Nephron (organoid): ENCODE measurements around the gene S100A6.

Experiments used
- H3K27ac Mint-ChIP-seq, 3 experiments: 2 replicates each; pipeline ENCODE4 v1.8.0; 2020; ENCODE audit warnings: mixed read lengths in 3 of 3, mild to moderate bottlenecking in 2 of 3, moderate library complexity in 1 of 3
- H3K27me3 Mint-ChIP-seq: 2 replicates; pipeline ENCODE4 v1.8.0; 2021; ENCODE audit warnings: low read depth, mild to moderate bottlenecking, moderate library complexity, mixed read lengths
- H3K36me3 Mint-ChIP-seq: 2 replicates; pipeline ENCODE4 v1.8.0; 2020; ENCODE audit warnings: low read depth, mixed read lengths
- H3K4me1 Mint-ChIP-seq: 2 replicates; pipeline ENCODE4 v1.8.0; 2020; ENCODE audit warnings: mixed read lengths
- H3K4me3 Mint-ChIP-seq, 3 experiments: 2 replicates each; pipeline ENCODE4 v1.8.0; 2020; ENCODE audit warnings: mild to moderate bottlenecking in 3 of 3, mixed read lengths in 3 of 3, moderate library complexity in 2 of 3
- H3K9me3 Mint-ChIP-seq: 2 replicates; pipeline ENCODE4 v1.8.0; 2020; ENCODE audit warnings: mixed read lengths
- CTCF ChIP-seq, 3 experiments: fragments of 200-600 bp; sonication (generic); IDR thresholded peaks; one replicate each; pipeline ENCODE4 v1.5.0; 2021; ENCODE audit warnings: antibody characterized with exemption in 3 of 3; ENCODE audit not compliant: unreplicated experiment in 3 of 3

The S100A6 gene

GRCh38 chr1:153548722-153549688 is 13.2 kb upstream of the S100A6 start, which contains the start of gene S100A3:
TSS of gene S100A3 (minus strand) at chr1:153549258. CDS start at chr1:153548485, 773 bp downstream.
- H3K27ac Mint-ChIP-seq = peak within 1 kb of the TSS; percentile 59 to 99 (median 98)
- no peak for TF ChIP-seq CTCF (IDR thresholded peaks at IDR 0.05; ENCODE audit: unreplicated experiment in 3 of 3)

DNA sequence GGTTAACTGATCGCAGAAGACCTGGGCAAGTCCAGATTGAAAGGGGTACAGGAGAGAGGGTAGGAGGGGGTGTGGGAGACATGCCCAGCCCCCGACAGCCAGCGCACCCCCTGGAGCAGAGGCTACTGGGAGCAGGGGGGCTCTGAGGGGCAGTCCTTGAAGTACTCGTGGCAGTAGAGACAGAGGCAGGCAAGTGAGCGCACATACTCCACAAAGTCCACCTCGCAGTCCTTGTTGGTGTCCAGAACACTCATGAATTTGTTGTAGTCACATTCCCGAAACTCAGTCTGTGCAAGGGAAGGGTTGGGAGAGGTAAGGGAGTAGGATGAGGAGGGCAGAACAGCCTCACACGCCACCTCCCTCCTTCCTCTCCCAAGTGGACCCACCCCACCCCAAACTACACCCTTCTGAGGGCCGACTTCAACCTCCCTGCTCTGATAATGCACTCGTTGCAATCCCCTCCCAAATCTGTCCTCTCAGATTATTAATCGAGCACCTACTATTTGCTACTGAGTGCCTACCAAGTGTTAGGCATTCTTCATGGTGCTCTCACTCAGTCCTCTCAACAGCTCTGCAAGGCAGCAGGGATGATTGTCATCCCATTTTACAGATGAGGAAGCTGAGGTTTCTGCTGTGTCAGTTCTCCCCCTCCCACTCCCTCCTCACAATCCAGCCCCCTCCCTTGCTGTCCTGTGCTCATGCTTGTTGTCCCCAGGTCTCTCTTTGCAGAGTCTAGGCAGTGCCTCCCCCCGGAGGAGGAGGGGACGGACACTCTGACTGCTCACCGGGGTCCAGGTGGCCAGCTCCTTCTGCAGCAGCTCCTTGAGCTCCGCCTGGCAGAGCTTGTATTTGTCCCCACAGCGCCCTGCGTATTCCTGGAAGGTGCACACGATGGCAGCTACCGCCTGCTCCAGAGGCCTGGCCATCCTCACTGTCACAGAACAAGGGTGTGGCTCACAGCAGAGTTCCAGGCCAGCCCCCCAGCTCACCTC is 12.1 kb upstream of the S100A6 start:
- TF ChIP-seq CTCF (IDR thresholded peaks at IDR 0.05; ENCODE audit: unreplicated experiment in 3 of 3) = no peak
- Mint-ChIP-seq H3K27ac (peak overlapping the region; percentile 65 to 99 (median 98)), H3K4me3 (no peak overlapping the region)

More at GRCh38 chr1:153548722-153549688, 13.2 kb upstream of the S100A6 start, which contains the start of gene S100A3:
- peaks cover 7% of the 10 kb centered on the region for H3K27me3 Mint-ChIP-seq
- no peaks in the 10 kb centered on the region for H3K9me3 Mint-ChIP-seq
- H3K36me3 Mint-ChIP-seq = no peaks in the 10 kb centered on the region
- H3K4me3 Mint-ChIP-seq = no peak within 1 kb of the TSS
- H3K4me1 Mint-ChIP-seq = peaks cover 70% of the 10 kb centered on the region

GRCh38 chr1:153546796-153547559 is 11.2 kb upstream of the S100A6 start:
- TF ChIP-seq CTCF (IDR thresholded peaks at IDR 0.05; ENCODE audit: unreplicated experiment in 3 of 3) = no peak
- H3K36me3 Mint-ChIP-seq = no peaks in the 10 kb centered on the region
- H3K4me3 Mint-ChIP-seq = peak overlapping the region in 2 of 3 experiments; percentile 23 to 26
- H3K27me3 Mint-ChIP-seq = peaks cover 7% of the 10 kb centered on the region
- no peaks in the 10 kb centered on the region for H3K9me3 Mint-ChIP-seq
- H3K27ac Mint-ChIP-seq = peak overlapping the region; percentile 98 to 99 (median 98)
- H3K4me1 Mint-ChIP-seq = peaks cover 74% of the 10 kb centered on the region

More for the DNA sequence above, 12.1 kb upstream of the S100A6 start:
- Mint-ChIP-seq H3K4me1 (peaks cover 68% of the 10 kb centered on the region), H3K9me3 (no peaks in the 10 kb centered on the region), H3K36me3 (no peaks in the 10 kb centered on the region), H3K27me3 (peaks cover 7% of the 10 kb centered on the region)

DNA sequence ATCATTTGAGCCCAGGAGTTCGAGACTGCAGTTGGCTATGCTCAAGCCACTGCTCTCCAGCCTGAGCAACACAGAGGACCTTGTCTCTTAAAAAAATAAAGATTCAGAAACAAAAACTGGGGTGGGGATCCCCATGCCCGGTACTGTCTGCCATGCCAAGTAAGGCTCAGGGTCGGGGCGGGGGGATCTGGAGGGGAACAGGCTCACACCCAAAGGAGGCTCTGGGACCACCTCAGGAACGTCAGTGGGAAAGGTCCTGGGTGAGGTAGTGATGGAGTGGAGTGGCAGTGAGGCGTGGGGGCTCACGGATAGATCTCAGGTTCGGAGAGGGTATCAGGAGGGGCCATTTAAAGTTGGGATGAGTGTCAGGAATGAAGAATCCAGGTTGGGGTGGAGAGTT is 10.6 kb upstream of the S100A6 start:
- no peaks in the 10 kb centered on the region for H3K9me3 Mint-ChIP-seq
- no peak for TF ChIP-seq CTCF (IDR thresholded peaks at IDR 0.05; ENCODE audit: unreplicated experiment in 3 of 3)
- peaks cover 79% of the 10 kb centered on the region for H3K4me1 Mint-ChIP-seq
- H3K27ac Mint-ChIP-seq = peak overlapping the region; percentile 98 to 99 (median 98)
- no peaks in the 10 kb centered on the region for H3K36me3 Mint-ChIP-seq
- H3K27me3 Mint-ChIP-seq = peaks cover 7% of the 10 kb centered on the region
- H3K4me3 Mint-ChIP-seq = peak overlapping the region in 2 of 3 experiments; percentile 23 to 26
